Amniotic epithelial cell (primary cell): ENCODE results near the gene NLGN1.

Experiments used
- DNase-seq: peaks from one replicate; pipeline ENCODE4 v3.0.0-alpha.2; 2010; ENCODE audit warnings: low read depth

The NLGN1 gene

GRCh38 chr3:173841334-173841733 is 443.8 kb downstream of the NLGN1 start:
- no peak for DNase-seq

DNA sequence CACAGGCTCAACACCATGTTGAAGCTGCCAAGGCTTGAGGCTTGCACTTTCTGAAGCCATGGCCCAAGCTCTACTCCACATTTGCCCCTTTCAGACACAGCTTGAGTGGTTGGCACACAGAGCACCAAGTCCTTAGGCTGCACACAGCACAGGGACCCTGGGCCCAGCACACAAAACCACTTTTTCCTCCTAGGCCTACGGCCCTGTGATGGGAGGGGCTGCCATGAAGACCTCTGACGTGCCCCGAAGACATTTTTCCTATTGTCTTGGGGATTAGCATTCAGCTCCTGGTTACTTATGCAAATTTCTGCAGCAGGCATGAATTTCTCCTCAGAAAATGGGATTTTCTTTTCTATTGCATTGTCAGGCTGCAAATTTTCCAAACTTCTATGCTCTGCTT is 445.5 kb downstream of the NLGN1 start:
- no peak for DNase-seq

DNA sequence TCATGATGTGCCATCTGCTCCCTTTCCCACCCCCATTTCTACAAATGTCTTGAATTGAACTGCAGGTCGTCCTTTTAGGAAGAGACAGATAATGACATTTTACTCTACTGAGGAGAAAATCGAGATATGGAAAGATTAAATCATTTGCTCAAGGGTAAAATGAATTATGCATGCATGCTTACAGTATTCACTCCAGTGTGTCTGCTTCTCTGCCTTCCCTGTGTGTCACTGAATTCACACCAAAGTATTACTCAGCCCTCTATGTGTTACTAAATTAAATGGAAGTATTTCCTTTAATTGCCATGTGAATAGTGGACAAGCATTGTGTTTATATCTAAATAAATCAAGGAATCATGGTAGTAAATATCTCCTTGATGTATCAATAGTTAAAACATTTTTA is 449.0 kb downstream of the NLGN1 start:
- no peak for DNase-seq

DNA sequence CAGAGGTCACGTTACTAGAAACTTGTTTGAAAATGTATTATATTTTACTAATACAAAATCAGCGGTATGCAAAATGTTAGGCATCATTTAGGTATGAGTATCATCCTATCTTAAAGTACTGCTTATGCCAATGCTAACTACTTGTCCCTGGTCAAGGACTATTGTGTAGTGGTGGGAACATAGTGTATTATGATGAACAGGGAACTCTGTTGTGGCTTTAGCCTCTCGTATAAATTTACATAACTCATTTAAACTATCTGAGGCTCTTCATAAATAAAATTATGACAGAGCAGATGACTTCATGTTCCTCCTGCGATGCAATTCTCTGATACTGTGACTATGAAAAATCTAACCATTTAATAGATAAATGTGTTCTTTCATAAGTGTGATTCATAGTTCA is 451.9 kb downstream of the NLGN1 start:
- no peak for DNase-seq

DNA sequence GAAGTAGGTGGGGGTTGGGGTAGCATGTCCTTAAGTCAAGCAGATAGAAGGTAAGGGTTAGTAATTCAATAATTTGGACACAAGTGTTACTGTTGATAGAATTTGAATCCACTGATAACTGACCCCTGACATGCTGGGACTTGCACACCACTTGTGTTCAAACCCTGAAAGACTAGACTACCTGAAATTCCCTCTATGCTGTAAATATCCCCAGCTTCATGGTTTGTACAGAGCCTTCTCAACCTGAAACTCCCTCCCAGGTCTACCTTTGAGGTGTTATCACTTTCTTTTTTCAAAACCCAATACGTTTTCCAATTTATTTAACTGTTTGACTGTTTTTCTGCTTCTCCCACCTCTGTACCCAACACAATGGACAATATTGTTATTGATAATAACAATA is 459.6 kb downstream of the NLGN1 start:
- no peak for DNase-seq

GRCh38 chr3:173862701-173863100 is 465.2 kb downstream of the NLGN1 start:
- DNase-seq, result no peak

DNA sequence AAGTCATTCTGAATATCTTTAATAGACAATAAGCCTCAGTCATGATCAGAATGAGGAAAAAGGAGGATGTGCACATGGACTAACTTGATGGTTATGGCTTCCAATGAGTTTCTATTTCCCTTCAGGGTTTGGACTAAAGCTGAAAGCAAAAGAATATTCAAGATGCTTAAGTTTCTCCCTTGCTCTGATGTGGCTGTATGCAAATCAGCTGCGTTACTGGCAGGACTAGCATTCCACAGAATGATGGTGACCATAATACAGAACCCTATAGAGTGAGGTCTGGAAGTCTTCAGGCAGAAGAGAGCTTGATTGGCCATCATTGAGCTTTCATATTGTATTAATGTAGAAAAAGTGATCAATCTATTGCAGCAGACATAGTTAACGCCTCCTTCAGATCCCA is 466.0 kb downstream of the NLGN1 start:
- no peak for DNase-seq

DNA sequence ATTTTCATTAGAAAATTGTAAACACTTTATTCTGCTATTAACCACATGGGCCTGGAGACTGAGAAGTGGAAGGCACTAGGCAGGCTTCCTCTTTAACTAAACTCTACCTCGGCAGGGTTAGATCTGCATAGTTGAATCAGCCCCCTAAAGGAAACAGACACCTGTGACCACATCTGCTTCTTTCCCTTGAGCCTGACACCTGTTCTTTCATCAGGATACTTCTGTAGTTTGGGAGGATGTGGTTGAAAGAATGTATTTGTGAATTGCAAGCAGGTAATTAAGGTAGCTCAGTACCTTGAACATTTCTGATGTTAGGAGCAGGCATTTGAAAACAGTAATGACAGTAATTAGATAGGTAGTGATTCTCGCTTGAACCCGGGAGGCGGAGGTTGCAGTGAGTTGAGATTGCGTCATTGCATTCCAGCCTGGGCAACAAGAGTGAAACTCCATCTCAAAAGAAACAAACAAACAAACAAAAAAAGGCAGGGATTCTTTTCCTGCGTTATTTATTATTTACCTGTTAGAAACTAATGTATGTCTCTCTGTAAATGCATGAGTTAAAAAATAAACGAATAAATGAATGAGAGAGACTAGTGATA is 468.5 kb downstream of the NLGN1 start:
- no peak for DNase-seq

GRCh38 chr3:173869766-173870165 is 472.2 kb downstream of the NLGN1 start:
- no peak for DNase-seq

GRCh38 chr3:173870976-173871375 is 473.4 kb downstream of the NLGN1 start:
- DNase-seq, result no peak

- no peak for DNase-seq
Observed at GRCh38 chr3:173875790-173876189, 478.2 kb downstream of the NLGN1 start.

DNA sequence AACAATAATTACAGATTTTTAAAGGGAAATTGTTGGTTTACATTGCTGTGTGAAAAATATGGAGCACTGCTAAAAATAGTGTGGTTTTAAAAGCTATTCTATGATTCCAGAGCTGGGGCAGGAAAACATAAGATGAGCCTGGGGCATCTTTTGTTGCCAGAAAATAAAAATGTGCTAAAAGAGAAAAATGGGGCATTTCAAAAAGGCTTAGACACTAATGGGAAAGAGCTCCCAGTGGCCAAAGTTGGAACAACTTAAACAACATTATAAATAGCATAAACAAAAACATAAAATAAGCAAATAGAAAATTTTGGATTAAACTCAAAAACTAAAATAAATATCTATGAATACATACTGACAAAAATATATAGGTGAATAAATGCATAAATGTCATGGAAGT is 478.9 kb downstream of the NLGN1 start:
- DNase-seq, result no peak

DNA sequence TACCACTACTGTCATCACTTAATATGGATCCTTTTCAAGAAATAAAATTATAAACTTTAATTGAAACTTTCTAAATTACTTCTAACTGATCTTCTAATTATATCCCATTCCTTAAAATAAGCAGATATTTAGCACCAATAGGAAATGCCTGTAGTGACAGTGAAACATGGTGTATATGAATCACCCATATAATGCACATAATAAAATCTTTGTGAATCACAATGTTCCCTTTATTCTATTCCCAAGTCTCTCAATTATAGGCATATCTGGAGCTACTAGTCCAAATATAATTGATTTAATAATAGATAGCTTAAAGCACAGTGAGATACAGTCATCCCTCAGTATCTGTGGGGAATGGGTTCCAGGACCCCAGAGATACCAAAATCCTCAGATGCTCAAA is 490.3 kb downstream of the NLGN1 start:
- DNase-seq, result no peak

- no peak for DNase-seq
Observed at GRCh38 chr3:173889596-173889995, 492.1 kb downstream of the NLGN1 start.

- no peak for DNase-seq
Observed at GRCh38 chr3:173890091-173890490, 492.5 kb downstream of the NLGN1 start.

DNA sequence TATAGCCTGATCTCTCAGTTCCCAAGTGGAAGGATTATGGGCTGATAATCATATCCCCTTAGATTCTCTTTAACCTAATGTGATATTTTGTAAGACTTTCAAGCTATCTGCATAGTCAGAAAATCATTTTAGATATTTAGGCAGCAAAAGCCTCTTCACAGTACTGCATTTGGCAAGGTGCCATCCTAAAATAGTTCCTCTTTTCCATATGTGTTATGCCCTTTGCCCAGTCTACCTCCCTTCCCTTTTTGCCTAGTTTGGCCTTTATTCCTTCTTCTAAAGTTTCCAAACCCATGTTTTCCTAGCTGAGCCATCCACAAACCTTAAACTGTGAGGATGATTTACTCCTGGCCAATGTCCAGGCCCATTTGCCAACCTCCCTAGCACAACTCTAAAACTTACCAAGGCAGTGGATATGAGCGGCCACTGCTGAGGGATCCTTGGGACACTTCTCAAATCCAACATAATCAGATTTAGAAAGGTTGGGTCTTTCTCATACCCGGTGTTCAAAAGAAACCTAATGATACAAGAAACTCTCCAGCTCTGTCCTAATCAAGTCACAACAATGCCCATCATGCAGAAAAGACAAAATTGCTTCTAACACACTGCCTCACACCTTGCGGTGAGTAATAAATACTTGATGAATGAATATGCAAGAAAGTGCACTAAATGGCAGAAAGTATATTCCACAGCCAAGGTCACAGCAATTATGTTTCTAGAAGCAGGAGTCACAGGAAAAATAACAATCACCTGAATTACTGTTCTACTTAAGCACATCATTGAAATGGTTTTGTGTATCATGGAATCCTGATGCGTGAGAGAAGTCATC is 493.9 kb downstream of the NLGN1 start:
- DNase-seq, result no peak

DNA sequence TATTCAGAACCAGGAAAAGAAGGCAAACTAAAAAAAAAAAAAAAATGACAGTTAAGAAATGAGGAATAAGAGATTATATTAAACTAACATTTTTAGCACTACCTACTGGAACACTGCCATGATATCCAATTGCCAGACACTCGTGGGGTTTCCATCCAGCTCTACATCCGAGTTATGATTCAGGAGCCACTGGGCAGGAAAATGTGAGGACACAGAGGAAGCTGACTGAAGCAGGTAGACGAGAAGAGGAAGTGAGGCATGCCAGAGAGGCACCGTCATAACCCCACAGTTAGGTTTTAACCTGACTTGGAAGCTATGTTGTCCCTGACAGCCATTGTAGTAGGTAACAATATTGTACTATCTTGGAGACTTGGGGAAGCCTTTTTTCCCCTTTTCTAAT is 495.0 kb downstream of the NLGN1 start:
- no peak for DNase-seq

DNA sequence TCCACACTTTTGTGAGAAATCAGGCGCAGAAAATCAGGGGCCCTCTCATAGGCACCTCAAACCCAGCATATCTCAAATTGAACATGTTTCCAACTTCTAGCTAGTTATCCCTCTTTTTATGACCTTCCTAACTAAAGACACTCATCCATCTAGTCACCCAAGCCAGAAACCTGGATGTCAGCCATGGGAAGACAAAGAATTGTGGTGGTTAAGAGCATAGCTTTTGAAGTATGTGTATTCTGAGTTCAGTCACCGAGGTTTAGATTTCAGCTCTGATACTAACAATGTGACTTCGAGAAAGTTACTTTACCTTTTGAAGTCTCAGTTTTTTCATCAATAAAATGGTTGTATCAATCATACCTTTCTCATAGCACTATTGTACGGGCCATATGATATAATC is 495.5 kb downstream of the NLGN1 start:
- peak; percentile 14 for DNase-seq

DNA sequence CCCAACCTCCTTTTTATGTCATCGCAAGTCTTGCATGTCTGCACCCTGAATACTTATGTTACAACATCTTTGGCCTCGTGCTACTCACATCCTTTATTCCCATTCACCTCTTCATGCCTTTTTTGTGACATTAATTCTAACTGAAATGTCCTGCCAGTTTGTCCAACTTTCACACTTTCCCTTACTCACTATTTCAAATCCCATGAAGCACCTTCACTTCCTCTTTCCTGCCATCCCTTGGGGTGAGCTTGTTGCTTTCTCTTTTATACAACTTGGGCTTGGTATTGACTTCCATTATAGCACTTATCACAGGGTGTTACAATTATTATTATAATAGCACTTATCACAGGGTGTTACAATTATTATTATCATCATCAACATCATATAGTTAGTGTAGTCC is 496.3 kb downstream of the NLGN1 start:
- DNase-seq, result no peak

DNA sequence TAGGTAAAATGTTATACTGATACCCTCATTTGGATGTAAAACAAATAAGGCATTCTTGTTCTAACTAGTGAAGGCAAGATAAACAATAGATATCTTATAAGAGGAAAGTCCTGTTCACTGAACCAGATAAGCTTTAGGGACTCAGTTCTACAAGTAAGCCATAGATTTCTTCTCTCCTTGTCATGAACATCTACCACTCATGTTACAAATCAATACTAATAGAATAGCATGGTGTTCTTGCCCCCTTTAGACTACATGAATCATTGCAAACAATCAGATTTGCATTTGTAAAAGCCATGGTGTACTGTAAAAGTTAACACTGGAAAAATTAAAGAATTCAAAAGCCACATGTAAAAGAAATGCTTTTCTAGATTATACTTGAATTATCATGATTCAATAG is 500.1 kb downstream of the NLGN1 start:
- DNase-seq, result no peak

GRCh38 chr3:173901649-173902048 is 504.1 kb downstream of the NLGN1 start:
- no peak for DNase-seq

GRCh38 chr3:173902401-173902800 is 504.9 kb downstream of the NLGN1 start:
- DNase-seq, result no peak

GRCh38 chr3:173902871-173903270 is 505.3 kb downstream of the NLGN1 start:
- DNase-seq, result no peak

DNA sequence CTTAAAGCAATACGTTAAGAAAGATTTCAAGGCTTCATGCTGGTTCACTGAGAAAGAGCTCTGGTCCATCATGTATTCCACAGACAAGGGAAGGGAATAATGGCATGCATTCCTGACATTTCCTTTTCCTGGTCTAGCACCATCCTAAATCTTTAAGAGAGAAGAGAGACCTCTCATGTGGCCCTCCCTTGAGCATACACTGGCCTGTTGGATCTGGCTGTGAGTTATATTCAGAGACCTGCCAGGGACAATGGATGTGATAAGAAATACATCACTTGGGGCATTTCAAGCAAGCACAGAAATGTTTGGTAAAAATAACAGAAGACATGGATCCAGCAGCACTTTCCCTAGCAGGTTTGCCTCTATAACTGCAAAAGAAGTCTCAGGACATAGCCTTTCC is 507.8 kb downstream of the NLGN1 start:
- no peak for DNase-seq
